Stimulated activated CD4-positive, alpha-beta T cell treated with anti-CD3 and anti-CD28 coated beads, Interleukin-4, amount 100 ng/mL, for 1 hour (primary cell): Measurements from ENCODE around the gene DLL1.
A peak's percentile ranks its signal among the peaks of the same experiment; 100 is the strongest.

Source experiments
- DNase-seq: peaks from one replicate; pipeline ENCODE4 v3.0.0-alpha.2; 2020

DLL1 gene

DNA sequence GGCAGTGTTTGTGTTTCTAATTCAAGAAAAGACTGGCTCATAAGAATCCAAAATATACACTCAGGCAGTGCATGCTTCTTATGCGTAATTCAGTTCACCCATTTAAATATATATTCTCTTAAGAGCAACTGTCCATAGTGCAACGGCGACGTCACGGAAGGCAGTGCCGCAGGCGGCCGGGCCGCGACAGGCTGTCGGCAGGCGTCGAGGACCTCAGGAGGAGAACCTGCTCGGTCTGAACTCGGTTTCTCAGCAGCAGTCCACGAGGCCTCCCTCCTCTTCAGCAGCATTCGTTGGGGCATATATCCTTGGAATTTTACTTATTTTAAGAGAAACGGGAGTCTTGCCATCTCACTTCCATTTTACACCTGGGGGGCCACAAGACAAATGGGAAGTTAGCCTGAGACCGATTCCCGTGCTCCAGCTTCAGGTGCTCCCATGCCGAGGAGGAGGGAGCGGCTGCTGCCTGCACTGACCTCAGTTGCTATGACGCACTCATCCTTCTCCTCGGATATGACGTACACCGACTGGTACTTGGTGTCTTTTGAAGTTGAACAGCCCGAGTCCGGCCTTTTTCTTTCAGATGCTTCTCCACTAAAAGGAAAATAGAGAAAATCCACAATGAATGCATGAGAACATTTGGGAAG lies 8.2 kb downstream of the DLL1 start:
- DNase-seq: no peak

DNA sequence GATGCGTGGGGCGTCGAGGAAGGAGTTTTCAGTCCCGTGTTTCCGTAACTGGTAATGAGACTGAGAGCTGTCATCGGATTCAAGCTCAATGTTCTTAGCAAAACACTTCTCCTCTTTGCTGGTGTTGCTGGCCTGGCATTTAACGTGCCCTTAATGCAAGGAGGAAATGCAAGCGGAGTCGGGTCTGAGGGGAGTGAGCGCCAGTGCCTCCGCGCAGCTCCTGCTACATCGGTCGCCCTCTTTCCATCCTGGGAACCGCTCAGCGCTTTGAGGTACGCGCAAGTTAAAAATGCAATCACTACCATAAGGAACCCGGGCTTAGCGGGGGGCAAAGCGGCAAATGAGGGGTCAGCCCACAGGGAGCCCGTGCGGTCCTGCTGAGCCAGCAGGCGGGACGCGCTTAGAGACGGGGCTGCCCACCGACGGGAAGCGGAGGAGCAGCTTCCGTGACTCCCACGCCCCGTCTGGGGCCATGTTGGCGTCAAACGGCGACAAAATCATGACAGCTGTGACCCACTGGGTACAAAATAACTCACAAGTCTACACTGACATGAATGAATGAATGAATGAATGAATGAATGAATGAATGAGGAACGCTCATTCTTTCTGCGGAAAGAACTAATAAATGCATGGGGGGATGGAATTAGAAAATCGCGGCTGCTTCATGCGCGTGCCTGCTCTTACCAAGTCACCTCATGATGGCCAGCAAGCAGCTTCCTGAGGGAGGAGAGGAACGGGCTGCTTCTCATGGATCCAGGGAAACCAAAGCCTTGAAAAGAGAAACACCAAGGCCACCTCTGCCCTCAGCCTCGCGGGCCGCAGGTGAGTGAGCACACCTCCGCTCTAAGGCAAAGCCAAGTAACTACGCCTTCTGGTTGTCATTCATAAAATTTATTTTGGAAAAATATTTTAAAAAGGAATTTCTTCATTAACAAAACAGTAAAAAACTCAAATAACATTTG lies 9.3 kb downstream of the DLL1 start:
- no peak for DNase-seq

DNA sequence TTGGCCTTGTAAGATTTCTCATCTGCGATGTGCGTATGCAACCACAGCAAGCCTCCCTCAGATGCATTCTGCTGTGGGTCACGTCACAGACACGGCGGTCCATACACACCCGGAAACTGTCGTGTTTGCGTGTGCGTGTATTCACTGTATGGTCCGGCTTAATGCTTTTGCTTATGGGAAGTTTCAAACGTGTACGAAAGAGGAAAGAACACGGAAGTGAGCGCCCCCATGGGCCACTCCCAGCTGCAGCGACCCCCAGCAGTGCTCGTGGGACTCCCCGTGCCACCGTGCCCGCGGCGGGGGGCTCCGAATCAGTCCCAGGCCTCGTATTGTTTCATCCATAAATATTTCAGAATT lies 10.2 kb downstream of the DLL1 start:
- no peak for DNase-seq

DNA sequence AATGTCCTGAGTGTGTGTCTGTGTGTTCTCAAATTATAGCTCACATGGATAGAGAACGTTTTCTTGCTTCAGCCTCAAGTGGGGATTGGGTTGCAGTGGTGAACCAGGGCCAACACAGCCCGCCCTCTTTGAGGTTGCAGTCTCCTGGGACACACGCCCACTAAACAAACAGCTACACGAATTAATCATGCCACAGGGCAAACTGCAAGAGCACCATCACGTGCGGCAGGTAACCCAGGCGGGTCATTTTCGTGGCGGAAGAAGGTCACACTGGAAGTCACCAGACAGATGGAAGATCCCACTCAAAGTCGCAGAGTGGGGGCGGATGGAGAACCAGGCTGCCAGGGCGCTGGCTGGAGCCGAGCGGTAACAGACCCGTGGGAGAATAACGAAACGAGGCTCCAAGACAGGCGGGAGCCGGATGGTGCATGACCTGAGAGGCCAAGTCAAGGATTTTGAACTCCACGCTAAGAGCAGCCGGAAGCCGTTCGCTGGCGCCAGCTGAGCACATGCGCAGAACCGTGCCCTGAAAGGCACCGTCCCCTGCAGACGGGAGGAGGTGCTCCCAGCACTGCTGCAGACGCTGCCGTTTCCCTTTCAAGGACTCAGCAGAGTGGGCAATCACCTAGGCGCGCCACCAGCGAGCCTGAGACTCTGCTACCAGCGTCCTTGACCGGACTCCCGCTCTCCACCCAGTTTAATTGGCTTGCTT lies 10.7 kb downstream of the DLL1 start:
- peak; percentile 52 for DNase-seq

DNA sequence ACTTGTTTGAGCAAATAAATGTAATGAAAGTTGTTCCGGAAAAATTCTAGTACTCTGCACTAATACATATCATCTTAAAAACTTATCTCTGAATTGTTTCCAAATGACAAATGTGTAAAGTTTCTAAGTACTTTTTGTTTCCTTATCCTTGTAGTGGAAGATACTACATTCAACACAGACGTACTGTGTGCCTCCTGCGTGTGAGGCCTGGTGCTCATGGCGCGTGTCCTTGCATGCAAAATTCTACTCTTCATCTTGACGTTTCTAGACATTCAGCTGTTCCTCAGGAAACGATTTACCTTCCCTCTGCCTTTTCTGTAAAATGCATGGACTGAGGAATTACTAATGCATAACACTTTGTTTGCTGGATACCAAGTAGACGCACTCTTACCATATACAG lies 11.5 kb downstream of the DLL1 start:
- DNase-seq: no peak

DNA sequence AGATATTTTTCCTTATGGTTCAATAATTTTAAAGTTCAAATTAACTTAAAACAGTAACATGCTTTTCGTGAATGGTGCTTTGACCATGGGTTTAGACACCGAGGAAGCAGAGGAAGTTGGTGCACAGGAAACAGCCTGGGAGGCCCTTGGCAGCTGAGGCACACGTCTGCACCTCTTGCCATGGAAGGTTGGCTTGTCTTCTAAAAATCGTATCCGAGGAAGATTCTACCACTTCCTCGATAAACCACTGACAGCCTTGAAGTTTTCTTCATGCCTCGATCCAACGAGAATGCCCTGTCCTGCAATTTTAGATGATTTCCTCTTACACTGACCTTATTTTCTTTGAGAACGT lies 12.2 kb downstream of the DLL1 start:
- DNase-seq: no peak

DNA sequence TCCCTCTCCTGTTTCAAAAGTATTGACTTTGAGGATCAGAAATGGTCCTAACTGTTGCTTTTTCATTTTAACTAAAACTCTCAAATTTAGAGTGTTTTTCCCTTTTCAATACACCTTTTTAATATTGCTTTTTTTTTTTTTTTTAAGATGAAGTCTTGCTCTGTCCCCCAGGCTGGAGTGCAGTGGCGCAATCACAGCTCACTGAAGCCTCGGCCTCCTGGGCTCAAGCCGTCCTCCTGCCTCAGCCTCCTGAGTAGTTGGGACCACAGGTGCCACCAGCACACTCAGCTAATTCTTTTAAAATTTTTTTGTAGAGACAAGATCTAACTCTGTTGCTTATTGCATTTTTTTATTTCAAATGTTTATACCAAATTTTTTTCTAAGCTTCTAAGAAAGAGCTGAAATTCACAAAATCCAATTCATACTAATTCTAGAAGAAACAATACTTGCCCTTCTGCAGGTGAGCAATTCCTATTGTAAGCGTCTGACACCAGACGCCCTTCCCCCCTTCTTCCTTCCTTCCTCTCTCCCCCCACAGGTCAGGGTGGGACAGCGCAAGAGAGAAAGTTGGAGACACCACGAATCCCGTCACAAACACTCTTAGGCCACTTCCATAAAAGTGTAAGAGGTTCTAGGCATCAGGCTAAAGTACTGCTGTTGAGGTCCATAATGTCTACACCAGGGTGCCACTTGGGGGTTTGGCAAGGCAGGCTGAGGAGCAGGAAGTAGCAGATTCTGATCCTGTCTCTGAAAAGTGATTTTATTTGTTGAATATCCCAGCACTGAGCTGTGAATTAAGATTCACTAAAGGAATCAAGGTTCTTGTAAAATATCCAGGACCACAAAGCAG lies 12.8 kb downstream of the DLL1 start:
- no peak for DNase-seq

DNA sequence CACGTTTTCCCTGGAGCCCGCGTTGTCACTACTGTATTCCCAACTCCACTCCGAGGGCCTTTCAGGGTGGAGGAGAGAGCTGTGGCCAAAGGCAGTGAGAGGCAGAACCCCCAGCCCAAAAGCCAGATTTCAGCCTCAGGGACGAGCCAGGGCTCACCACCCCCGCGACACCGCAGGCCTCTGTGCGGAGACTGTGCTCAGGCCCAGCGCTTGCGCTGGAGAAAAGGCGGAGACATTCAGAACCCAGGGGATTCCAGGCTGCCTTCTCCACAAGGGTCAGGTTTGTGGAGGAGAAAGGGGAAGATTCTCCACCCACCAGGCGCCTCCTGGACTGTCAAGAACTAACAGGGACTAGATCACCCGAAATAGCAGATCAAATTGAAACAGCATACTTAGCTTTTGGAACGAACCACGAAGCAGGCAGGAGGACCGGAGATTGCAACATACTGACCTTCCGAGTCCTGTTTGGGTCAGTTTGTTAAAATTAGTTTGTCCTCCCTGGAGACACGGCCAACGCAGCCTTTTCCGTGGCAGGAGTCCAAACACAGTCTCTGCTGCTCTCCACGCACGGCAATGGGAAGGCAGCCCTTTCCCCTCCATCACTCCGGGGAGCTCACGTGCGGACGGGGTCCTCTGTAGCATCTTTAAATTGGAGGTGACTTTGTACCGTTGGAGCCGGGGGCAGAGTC lies 14.4 kb downstream of the DLL1 start:
- DNase-seq: no peak

DNA sequence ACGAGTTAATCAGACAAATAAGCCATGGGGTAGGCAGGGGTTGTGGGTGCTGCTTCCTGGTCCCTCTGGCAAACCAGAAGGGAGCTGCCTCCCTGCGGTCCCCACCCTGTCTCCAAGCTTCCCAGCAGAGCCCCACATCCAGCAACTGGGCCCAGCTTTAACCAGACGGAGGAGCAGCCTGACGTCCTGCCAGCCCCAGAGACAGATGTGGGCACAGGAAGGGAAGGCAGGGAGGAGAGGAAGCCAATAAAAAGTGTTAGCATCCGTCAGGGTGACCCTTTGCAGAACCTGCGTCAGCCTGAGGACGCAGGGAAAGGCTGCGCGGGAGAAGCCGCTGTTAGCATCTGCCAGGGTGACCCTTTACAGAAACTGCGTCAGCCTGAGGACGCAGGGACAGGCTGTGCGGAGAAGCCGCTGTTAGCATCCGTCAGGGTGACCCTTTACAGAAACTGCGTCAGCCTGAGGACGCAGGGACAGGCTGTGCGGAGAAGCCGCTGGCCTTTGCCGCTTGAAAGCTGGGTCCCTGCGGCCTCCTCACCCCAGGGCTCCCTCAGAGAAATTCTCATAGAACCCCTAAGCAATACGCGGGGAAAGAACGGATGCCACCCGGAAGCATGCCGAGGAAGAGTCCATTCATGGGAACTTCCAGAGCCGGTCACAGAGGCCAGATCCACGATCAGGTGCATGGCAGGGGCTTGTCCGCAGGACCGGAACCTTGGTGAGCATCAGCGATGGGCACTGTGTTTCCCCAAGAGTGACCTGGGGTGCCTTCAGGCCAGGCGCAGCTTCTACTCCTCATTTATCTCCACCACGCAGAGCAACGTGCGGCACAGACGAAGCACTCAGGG lies 15.9 kb downstream of the DLL1 start:
- no peak for DNase-seq

DNA sequence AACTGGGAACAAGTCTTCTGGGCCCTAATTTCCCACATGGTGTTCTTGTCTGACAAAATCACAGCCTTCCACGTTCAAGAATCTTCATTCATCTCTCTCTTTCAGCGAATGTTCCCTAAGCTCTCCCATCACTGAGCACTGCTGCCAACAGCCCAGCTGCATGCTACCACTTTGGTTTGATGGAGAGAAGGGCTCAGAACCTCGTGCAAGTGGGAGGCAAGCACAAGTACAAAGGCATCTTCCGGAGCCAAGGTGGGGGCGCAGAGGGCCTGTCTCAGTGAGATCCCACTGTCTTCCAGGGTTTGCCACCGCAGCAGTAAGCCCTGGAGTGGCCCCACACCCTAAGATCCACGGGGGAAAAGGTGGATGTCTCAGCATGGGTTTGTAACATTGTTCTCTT lies 17.2 kb downstream of the DLL1 start:
- no peak for DNase-seq

DNA sequence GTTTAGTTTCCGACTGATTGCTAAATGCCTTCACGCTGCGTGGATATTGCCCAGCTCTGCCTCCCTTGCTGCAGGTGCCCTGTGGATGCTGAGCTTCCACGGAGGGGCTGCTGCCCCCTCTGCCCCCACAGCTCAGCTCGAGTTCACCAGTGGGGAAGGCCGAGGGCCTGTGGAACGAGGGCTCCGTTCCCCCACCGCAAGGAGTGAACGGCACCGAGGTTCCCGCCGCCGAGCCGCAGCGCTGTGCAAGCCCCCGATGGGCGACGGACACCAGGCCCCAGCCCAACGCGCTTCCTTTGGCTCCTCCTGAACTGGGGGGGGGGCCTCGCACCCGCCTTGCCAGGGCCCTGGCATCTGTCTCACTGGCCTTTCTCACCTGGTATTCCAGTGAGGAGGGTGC lies 17.7 kb downstream of the DLL1 start:
- DNase-seq: no peak

DNA sequence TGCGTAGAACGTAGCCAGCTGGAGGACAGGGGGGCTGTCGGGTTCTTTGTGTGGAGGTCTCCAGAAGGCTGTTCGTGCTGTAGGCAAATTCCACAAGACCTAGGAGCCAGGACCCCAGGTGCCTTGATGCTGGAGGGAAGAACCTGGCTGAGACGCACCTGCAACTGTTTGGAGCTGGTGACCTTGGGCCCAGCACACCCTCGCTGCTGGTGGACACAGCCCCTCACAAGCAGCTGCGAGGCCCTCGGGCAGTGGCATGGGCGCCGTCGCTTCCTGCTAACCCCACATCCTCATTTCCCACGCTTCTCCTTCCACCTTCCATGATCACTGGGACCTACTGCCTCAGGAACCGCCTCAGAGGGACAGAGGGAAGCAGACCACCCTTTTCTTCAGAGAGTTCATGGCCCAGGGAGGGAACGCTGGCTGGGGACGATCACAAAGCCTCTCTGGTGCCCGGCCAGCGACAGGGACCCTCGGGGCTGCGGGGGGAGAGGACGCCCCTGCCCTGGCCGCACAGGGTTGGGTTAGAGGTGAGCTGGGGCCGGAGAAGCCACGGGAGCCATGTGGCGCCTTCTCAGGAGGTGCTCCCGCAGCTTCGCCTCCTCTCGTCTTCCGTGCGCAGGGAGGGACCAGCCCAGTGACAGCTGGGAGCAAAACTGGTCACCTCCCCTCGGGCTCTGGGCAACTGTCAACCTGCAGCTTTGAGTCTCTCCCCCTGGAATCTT lies 18.4 kb downstream of the DLL1 start:
- no peak for DNase-seq

DNA sequence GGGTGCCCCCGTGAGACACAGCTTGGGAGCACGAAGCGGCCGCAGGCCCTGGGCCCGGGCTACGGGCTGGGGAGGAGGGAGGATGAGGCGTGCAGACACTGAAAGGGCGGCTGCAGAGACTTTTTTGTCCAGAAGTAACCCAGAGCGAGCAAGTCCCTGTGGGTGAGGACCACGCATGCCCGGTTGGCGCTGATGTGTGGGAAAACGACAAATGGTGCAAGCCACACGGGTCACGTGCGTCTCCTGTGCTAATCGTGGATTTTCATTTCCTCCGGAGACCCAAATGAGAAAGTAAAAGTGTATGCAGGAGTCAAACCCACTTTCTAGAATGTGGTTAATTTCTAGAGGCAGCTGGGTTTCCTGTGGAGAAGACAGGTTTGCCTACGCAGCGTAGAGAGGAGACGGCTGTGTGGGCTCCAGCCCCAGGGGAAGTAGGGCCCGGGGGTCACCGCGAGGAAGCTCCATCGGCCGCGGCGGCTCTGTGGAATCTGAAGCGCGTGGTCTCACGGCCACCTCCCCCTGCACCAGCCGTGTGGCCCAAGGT lies 19.0 kb downstream of the DLL1 start:
- peak; percentile 77 for DNase-seq

DNA sequence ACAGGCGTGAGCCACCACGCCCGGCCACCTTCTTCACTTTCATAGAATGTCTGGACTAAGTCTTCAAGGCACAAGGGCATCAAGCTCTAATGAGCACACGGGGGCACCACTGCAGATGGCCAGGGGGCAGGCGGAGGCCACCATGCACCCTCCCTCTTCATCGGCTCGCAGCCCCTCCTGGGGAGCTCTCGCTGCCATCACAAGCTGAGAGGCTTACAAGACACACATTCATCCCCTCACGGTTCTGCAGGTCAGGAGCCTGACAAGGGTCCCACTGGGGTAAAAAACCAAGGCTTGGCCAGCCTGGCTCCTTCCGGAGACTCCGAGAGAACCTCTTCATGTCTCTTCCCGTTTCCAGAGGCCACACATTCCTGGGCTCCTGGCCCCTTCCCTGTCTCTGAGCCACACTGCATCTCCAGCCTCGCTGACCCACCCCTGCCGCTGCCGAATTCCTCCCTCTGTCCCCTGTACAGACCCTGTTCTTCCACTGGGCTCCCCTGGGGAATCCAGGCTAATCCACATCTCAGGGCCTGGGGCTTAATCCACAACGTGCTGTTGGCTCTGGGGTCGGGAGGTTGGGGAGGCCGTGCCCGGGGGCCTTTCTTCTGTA lies 19.8 kb downstream of the DLL1 start:
- DNase-seq: no peak

DNA sequence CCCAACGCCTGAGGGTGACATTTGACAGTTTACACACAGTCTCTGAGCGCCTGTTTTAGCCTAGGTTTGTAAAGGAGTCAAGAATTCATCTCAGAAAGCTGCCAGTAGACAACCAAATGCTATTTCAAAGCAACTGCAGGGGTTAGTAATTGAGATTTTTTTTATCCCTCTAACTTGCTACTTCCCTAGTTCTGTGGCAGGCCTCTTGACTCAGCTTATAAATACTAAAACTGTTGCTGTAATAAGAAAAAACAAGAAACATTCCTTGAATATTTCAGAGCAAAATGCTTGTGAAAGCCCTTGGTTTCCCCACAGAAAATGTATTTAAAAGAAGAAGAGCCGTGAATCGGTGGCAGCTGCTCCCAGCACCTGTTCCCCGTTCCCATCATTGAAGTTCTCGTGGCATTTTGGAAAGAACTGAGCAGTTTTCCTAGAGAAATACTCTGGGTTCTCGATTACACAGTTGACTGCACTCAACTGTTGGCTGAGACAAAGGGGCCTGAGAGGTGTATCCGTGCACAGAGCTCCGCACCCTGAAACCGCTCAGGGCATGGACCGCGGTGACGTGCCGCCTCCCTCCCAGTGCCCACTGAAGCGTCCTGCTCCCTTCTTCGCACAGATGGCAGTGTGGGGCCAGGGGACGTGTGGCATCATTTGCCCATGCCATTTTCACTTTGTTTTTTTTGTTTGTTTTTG lies 20.9 kb downstream of the DLL1 start:
- no peak for DNase-seq

DNA sequence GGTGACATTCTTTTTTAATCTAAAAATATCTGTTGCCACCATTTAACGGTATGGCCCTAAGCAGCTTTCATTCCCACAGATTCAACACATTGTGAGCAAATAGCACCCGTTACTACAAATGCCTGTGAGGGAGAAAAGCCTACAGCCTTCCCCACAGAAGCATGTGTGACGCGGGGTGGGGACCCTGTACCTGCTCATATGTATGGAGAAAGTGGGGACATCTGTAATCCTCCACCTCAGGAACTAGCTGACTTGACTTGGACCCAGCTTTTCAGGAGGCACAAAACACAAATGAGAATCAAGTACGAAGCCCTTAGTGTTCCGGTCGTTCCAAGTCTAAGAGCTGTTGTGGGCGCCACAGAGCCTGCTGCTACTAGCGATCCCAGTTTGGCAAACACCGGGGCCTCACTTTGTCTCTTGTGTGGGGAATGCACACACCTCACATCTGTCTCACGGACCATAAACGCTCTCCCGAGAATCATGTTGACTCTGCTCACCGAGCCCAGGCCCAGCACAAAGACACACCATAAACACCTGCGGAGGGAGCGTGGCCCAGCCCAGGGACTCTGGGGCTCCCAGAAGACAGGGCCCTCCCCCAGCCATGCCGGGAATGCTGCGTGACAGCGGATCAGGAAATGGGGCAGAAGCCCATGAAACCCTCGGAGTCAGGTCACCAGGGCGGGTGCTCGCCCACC lies 21.6 kb downstream of the DLL1 start:
- no peak for DNase-seq

DNA sequence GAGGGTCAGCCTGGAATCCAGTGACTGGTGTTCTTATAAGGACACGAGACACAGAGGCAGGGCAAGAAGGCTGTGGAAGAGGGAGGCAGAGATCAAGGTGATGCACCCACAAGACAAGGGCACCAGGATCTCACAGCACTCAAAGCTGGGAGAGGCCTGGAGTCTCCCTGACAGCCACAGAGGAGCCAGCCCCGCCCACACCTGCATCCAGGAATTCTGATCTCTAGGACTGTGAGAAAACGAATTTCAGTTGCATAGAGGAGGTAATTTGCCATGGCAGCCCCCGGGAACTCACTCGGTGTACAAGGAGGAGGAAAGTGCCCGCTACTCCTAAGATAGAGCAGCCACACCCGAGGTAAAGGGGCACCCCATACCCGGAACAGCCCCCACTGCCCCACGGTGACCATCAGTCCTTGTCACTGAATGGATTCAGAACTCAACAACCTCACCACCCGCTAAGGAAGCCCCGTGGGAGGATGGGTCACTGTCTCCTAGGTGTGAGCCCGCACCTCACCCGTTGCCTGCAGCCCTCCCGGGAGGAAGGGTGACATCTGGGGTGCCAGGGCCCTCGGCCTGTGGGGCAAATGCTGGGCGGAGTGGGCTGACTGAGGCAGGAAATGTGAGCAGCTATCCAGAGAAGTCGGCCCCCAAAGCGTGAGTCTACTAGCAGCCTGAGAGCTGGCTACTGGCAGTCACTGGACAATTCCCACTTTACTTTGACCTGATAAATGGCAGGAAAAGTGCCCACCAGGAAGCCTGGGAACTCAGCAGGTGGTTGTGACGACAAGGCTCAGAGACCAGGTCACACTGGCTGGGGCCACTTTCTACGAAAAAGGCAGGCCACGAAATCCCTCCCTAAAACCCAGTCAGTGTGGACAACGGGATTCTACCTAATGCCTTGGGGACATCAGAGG lies 22.4 kb downstream of the DLL1 start:
- no peak for DNase-seq

DNA sequence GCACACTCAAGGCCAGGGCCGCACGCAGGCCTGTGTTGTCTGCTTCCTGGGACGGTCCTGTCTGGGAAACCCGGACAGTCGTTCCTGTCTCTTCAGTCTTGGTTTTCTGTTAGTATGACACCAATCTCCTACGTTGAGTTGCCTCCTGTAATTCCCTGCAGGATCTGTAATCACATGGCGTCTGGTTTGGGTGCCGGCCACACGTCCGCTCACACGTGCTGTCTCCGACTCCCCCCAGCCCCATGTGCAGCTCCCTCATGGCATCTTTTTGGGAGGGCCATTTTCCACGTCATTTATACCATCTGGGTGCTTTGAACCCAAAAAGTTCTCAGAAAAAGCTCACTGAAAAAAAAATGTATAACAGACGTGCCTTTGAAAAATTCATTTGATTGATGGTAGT lies 23.2 kb downstream of the DLL1 start:
- no peak for DNase-seq
